ENCODE results near the gene TBCE.
"Not testable (repeated sequence)": the region's sequence is repeated elsewhere in the genome, so short reads cannot be mapped to it uniquely, and the experiment has no call there.

TBCE gene

DNA sequence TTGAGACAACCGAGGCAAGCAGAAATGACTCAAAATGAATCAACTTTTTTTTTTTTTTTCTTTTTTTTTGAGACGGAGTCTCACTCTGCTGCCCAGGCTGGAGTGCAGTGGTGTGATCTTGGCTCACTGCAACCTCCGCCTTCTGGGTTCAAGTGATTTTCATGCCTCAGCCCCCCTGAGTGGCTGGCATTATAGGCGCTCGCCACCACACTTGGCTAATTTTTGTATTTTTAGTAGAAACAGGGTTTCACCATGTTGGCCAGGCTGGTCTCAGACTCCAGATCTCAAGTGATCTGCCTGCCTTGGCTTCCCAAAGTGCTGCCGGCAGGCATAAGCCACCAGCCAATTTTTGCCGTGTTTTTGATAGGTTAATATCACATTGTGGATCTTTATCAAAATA is 90.6 kb downstream of the TBCE start:
- not testable (repeated sequence) for DNase-seq

DNA sequence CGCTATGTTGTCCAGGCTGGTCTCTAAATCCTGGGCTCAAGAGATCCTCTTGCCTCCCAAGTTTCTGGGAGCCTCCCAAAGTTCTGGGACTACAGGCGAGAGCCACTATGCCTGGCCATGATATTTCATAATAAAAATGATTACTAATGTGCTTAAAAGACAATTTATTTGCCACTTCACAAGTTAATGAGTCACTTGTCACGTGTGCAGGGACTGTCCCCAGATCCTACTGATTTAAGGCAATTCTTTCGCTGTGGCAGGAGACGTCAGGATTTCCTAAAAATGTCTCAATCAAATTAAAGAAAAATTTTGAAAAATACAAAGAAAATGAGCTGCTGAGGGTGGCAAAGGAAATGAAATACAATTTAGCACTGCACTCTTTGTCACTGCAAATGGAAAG is 93.5 kb downstream of the TBCE start:
- DNase-seq: no peak

- no peak for DNase-seq
Measured at GRCh38 chr1:235461954-235462353, 94.7 kb downstream of the TBCE start.

GRCh38 chr1:235462832-235463231 is 95.6 kb downstream of the TBCE start:
- not testable (repeated sequence) for DNase-seq

GRCh38 chr1:235465066-235465465 is 97.8 kb downstream of the TBCE start:
- DNase-seq: no peak

GRCh38 chr1:235468004-235468403 is 100.8 kb downstream of the TBCE start:
- no peak for DNase-seq

- DNase-seq: no peak
Measured at GRCh38 chr1:235468970-235469369, 101.7 kb downstream of the TBCE start.

GRCh38 chr1:235469897-235470296 is 102.7 kb downstream of the TBCE start:
- not testable (repeated sequence) for DNase-seq

DNA sequence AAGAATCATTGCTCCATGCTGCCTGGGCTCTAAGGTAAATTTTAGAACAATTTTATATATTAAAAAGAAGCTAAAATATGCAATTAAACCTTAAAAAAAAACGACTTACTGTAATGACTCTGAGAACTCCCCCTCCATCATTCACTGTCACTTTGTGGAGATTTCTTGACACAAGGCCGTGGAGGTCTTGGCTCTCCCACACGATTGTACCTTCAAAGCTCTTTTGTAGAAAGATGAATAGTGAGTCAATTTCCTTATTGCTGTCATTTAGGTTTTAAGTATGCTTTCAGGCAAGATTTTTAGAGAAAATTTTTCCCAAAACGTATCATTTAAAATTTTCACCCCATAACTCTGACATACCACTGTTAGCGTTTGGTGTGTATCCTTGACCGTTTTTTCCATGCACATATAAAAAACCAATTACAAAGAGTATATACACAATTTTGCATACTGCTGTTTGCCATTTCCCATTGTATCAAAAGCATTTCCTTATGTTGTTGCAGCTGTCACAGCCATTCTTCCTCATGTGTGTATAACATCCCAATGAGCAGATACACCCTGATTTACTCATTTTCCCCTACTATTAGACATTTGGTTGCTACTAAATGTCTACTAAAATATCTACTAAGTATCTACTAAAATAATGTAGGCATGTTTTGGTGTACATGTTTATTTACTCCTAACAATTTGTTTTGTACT is 103.7 kb downstream of the TBCE start:
- DNase-seq: no peak

GRCh38 chr1:235473806-235474205 is 106.6 kb downstream of the TBCE start:
- DNase-seq: no peak

- DNase-seq: no peak
Measured at GRCh38 chr1:235483090-235483489, 115.9 kb downstream of the TBCE start.

GRCh38 chr1:235485558-235485957 is 118.3 kb downstream of the TBCE start:
- DNase-seq: no peak

GRCh38 chr1:235486321-235486720 is 119.1 kb downstream of the TBCE start:
- no peak for DNase-seq

DNA sequence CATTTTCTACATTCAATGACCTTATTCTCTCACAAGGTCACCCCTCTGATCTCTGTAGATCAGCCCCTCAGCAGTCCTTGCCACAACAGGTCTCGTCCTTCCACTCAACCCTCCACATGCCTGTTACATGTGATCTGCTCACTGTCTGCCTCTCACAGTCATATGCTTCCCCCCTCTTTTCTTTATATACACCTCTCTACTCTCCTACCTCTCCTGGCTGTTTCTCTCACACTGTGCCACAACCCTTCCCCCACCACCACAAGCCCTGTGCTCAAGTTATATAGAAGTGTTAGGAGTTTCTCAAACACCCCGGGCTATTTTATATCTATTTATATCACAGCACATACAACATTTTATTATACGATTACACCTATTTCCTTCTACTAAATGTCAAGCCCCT is 124.4 kb downstream of the TBCE start:
- DNase-seq: no peak

DNA sequence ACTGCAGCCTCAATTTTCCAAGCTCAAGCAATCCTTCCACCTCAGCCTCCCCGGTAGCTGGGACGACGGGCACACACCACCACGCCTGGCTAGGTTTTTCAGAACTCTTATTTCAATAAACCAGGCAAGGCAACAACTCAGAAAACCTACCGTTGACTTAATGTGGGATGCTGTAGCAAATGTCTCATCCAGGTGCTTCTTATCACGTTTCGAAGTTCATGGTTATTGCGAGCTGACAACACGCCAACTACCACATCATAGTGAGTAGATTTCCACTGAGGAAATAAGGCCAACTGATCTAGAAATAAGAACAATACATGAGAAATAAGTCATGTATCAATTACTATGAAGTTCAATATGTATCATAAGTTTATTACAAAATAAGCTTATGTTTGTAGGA is 127.3 kb downstream of the TBCE start:
- DNase-seq: no peak

DNA sequence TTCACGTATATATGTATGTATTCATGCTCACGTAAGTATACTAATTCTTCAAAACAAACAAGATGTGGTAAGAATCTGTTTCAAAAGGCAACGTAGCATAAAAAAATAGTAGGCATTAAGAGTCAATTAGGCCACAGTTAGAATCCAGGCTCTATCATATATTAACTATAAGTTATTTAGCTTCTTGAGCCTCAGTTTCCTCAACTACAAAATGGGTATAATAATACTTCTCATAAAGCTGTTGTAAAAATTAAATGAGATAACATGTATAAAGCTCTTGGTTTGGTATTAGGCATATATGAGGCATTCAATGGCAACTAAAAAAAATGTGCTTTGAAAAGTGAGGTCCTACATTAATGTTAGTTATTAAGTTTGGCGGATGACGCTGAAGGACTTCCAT is 127.8 kb downstream of the TBCE start:
- no peak for DNase-seq

GRCh38 chr1:235495551-235495950 is 128.3 kb downstream of the TBCE start:
- no peak for DNase-seq

- no peak for DNase-seq
Measured at GRCh38 chr1:235500971-235501540, 133.8 kb downstream of the TBCE start.

Measured in NCI-H2029 treated with DMSO at 0.1 percent for 48 hours (cell line).